GM12891 (cell line): ENCODE results near the gene PARD3.

ENCODE experiments used
- PAX5 ChIP-seq: IDR thresholded peaks from 2 replicates; pipeline ENCODE4 v1.6.1; 2011; ENCODE audit warnings: low read length, moderate library complexity, mild to moderate bottlenecking; ENCODE audit not compliant: insufficient read depth, severe bottlenecking
- POLR2A ChIP-seq: IDR thresholded peaks from 2 replicates; pipeline ENCODE4 v1.6.1; 2011; ENCODE audit warnings: low read depth, low read length, control low read depth
- POLR2AphosphoS5 ChIP-seq: IDR thresholded peaks from 2 replicates; pipeline ENCODE4 v1.6.1; 2011; ENCODE audit warnings: low read depth, low read length, control low read depth
- TAF1 ChIP-seq: IDR thresholded peaks from 2 replicates; pipeline ENCODE4 v1.6.1; 2011; ENCODE audit warnings: low read depth, low read length, control low read depth

- no peak for TF ChIP-seq PAX5
- no peak for TF ChIP-seq POLR2A
- no peak for TF ChIP-seq POLR2AphosphoS5
- TF ChIP-seq TAF1: no peak
Observed at GRCh38 chr10:34444223-34445183, 370.6 kb downstream of the PARD3 start.
